NCI-H748 treated with DMSO at 0.1 percent for 48 hours (cell line): Measurements from ENCODE around the gene KCNJ15.
"Not testable (repeated sequence)": the region's sequence is repeated elsewhere in the genome, so short reads cannot be mapped to it uniquely, and the experiment has no call there.

Experiments used
- DNase-seq: peaks from one replicate; lab custom pipeline; 2025; lab: John Stamatoyannopoulos, UW

Gene KCNJ15

DNA sequence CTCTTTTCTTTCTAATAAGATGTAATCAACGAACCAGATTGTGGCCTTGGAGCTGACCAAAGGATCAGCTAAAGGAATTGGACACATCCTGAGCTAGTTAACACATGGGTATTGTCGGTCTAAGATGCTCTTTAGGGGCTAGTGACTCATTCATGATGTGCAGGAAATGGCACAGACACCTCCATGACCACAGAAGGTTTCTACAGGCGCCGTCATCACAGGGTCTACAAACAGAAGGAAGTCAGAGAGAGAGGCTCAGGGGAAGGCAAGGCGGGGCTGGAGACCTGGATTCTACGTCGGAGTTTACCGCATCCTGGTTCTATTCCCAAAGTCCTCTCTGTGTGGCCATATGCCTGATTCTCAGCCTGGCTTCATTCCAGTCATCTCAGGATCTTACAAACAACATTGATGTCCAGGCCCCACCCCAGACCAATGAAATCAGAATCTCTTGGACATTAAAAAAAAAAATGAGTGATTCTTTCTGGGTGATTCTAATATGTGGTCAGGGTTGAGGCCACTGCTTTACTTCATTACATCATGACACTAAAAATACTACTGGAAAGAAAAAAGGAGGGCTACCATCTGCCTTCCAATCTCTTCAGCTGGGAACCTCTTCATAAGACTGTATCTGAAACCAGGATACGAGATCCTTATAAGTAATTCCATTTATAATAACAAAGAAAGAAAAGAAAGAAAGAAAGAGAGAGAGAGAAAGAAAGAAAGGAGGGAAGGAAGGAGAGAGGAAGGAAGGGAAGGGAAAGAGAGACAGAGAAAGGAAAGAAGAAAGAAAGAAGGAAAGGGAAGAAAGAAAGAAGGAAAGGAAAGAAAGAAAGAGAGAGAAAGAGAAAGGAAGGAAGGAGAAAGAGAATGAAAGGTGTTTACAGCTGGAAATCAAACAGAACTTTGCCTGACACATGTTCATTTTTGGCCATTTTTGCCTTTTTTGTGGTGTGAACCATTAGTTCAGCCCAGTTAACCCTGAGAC is 11.6 kb upstream of the KCNJ15 start:
- no peak for DNase-seq

- DNase-seq: no peak
Measured at GRCh38 chr21:38246511-38246910, 10.3 kb upstream of the KCNJ15 start.

DNA sequence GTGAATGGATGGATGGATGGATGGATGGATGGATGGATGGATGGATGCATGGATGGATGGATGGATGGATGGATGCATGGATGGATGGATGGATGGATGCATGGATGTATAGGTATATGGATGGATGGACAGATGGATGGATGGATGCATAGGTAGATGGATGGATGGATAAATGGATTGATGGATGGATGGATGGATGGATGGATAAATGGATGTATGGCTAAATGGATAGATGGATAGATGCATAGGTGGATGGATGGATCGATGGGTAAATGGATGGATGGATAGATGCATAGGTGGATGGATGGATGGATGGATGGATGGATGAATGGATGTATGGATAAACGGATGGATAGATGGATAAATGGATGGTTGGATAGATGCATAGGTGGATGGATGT is 9.7 kb upstream of the KCNJ15 start:
- DNase-seq: not testable (repeated sequence)

DNA sequence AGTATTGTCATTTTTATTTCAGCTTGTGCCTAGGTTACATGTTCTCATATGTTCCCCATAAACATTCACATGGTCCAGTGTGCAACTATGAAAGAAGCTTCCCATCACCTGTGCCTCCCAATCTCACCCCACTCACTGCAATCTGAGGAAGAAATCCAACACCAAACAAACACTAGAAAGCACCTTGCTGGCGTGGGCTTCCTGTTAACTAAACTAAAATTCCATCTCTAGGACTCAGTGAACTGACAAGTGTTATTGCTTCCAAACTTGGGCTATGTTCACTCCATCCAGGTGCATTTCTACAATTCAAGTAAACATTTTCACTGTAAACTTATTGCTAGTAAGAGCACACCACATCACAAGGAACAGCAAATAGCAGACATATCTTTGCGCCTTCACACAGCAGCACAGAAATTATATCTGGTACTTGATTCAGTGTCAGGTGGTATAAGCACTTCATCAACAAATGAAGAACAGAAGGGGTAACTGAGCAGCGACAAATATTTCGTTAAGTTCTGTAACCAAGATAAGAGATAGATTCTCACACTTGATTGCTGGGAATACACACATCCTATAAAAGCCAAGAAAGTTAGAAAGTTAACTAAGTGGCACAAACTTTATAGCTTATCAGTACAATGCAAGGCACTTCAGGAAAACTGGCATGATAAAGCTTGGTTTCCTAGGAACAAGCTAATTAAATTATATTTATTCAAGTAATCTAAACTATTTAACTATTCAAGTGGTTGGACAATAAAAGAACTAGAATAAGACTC is 8.9 kb upstream of the KCNJ15 start:
- DNase-seq: no peak

GRCh38 chr21:38249256-38249655 is 7.5 kb upstream of the KCNJ15 start:
- DNase-seq: no peak

DNA sequence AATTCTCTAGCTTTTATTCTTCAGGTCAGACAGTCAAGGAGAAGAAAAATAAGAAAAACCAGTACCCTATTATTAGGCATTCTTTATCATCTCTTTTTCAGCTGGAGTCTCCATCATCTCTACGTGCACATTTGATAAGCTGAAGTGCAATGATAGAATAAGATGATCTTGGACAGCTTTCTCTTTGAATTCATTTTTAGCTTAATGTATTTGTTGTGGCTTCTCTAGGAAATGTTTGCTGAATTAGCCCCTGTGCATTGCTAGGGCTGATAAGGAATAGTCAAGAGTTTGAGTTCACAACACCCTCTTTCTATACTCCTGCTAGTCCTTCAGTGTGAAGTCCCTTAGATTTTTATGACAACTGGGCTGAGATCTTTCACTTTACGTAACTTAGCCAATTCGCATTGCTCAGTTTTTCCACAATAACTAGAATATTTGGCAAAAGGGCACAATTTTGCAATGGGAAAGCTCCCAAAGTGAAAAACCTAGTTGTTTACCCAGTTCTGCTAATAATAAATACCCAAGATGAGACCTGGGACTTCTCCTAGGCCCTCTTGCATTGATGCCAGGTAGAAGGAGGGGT is 7.0 kb upstream of the KCNJ15 start:
- no peak for DNase-seq

DNA sequence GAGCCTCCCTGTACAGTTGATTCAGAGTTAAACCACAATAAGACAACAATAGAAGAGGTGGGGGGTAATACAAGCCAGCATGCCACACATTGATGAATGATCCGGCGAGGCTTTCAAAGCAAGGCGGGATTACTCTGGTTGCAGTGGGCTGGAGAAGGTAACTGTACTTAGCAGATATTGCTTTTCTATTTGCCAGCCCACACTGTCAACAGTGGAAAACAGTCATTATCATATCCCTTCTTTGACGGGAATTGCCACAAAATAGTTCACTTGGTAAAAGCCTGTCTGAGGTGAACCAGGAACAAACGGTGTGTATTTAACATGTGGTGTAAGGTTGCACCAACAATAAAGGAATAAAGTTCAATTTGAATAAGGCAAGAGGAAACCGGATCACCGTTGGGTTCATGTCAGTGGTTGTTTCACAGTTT is 5.8 kb upstream of the KCNJ15 start:
- DNase-seq: peak; percentile 12

DNA sequence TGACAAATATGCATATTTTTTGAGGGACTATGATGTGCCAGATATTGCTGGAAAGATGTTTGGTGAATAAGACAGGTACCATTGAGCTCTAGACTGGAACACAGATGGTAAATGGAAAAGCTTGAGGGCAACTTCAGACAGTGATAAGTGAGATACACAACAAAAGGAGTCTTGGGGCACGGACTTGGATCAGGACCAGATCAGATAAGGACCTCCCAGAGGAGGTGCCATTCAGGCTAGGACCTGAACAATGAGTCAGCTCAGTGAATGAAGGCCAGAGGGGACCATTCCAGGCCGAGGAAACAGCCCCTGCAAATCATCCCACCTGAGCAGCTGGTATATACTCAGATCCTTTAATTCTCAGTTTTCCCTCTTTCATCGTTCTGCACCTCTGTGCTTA is 1.8 kb upstream of the KCNJ15 start:
- DNase-seq: no peak

DNA sequence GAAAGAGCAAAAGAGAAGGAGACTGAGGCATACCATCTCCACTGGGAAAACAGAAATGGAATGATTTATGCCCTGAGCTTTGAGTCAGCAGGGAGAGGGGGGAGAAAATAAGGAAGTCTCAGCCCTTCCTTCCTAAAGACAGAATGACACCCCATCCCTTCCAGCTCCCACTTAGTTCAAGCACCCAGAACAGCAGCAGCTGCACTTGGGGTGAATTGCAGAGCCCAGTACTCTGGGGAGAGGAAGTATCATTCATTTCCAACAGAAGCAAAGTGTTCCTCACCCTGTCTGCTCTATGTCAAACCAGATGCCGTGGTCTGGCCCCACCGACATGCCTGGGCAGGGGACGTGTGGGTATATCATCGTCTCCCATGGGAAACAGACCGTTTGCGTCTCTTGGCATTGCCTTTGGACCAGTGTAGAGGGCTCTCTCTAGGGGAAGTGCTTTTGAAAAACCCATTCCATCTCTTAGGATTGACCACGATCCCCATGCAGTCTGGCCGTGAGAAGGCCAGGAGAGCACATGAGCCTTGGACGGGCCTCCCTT is 1.1 kb upstream of the KCNJ15 start:
- no peak for DNase-seq

DNA sequence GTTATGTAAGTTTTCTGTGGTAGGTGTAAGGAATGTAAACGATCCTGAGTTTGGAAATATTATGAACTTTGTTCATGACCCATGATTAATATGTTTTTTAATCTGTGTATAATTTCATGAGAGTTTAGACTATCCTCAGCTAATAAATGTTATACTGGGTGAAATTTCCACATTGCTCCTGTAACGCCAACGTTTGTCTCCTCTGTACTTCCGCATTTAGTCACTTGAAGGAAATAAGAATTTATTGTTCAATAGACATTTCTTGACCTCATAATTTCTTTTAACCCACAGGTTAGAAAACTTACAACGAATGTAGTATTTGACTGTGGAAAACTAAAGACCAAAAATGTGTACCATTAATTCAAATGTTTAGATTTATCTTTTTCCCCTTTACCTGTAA is 876 bp downstream of the KCNJ15 start:
- DNase-seq: no peak

GRCh38 chr21:38258521-38259485 is 2.0 kb downstream of the KCNJ15 start:
- DNase-seq: no peak

DNA sequence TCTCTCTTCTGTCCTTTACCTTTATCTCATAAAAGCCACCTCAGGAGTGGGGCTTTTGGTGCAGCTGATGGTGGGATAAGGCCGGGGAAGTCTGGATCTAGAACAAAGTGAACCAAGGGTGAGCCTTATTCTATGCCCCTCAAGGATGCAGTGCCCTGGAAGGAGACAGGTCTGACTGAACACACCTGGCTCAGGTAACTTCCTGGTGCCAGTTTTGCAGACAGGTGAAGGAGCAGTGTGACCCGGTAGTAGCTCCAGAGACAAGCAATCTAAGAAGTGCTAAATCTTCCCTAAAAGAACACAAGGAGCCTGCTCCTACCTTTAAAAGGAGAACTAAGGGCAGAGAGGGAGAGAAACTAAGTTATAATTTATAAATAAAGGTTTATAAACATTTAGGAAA is 2.9 kb downstream of the KCNJ15 start:
- DNase-seq: no peak

GRCh38 chr21:38260426-38260825 is 3.6 kb downstream of the KCNJ15 start:
- DNase-seq: no peak

DNA sequence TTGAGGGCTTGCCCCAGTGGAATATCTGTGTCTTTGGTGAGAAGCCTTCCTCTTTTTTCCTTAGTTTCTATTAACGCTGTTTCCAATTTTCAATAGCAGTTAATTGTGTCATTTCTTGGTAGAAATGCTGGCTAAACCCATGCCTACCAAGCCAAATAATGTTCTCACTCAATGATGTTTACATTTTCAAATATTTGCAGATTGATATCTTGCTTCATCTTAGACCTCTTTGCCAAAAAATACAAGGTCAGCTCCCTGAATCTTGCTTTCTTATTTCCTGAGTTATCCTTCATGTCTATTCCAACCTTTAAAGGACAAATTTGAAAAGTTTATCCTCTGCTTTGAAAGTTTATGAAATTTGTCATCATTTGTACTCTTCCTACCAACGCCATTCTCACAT is 5.1 kb downstream of the KCNJ15 start:
- no peak for DNase-seq

DNA sequence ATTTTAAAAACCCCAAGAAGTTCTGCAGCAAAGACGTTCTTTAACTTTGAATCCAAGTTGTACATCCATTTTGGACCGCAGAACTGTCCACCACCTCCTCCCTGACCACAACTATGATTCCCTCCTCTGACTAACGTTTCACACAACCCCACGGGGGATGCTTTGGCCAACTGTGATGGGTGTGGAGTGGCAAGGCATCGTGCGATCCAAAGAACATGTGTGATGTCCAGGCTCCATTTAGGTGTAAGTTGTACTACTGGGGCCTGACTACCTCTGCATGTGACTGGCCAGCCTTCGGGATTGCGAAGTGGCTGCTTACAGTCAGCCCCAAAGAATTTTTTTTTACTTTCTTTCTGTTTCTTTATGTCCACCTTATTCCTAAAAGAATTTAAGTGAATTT is 6.7 kb downstream of the KCNJ15 start:
- DNase-seq: no peak

- DNase-seq: no peak
Measured at GRCh38 chr21:38264571-38264970, 7.8 kb downstream of the KCNJ15 start.

DNA sequence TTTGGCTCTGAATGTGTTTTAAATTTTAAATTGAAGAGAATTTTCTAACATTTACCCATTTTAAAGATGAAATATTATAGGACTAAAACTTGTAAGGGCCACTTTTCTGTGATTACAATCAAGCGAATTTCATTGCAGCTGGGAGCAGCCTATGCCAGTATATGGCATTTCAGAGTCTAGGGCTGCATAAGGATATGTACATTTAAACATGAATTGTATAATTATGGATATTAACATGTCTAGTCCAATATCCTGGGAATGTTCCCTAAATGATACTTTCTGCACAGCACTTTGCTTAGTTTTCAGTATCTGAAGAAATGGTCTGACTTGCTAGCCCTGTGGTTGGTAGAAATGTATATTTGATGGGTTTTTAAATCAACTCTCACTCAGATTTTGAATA is 8.4 kb downstream of the KCNJ15 start:
- DNase-seq: no peak

GRCh38 chr21:38266732-38267131 is 9.9 kb downstream of the KCNJ15 start:
- DNase-seq: no peak

GRCh38 chr21:38267136-38267755 is 10.5 kb downstream of the KCNJ15 start:
- DNase-seq: no peak

GRCh38 chr21:38267991-38268863 is 11.4 kb downstream of the KCNJ15 start:
- no peak for DNase-seq
